HG02938 (cell line): ENCODE data around the gene LRRC41.
"Not testable (repeated sequence)": the region's sequence is repeated elsewhere in the genome, so short reads cannot be mapped to it uniquely, and the experiment has no call there.

ENCODE experiments used
- ATAC-seq: cut with Tn5 transposase; IDR thresholded peaks from one replicate; pipeline ENCODE4 v1.9.1; 2021; ENCODE audit warnings: mild to moderate bottlenecking, moderate library complexity; ENCODE audit not compliant: unreplicated experiment

LRRC41 gene

DNA sequence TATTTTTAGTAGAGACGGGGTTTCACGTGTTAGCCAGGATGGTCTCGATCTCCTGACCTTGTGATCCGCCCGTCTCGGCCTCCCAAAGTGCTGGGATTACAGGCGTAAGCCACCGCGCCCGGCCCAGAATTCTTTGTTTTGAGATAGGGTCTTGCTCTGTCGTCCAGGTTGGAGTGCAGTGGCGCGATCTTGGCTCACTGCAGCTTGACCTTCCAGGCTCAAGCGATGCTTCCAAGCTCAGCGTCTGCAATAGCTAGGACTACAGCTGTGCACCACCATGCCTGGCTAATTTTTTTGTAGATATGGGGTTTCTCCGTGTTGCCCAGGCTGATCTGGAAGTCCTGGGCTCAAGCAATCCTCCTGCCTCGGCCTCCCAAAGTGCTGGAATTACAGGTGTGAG is 57.3 kb downstream of the LRRC41 start:
- ATAC-seq: not testable (repeated sequence)

GRCh38 chr1:46244656-46245371 is 58.6 kb downstream of the LRRC41 start:
- no peak for ATAC-seq

DNA sequence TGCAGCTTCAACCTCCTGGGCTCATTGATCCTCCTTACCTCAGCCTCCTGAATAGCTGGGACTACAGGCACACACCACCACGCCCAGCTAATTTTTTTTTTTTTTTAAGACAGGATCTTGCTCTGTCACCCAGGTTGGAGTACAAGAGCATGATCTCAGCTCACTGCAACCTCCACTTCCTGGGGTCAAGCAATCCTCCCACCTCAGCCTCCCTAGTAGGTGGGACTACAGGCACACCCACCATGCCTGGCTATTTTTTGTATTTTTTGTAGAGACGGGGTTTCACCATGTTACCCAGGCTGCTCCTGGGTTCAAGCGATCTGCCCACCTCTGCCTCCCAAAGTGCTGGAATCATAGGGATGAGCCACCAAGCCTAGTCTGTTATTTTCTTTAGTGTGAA is 59.6 kb downstream of the LRRC41 start:
- not testable (repeated sequence) for ATAC-seq

DNA sequence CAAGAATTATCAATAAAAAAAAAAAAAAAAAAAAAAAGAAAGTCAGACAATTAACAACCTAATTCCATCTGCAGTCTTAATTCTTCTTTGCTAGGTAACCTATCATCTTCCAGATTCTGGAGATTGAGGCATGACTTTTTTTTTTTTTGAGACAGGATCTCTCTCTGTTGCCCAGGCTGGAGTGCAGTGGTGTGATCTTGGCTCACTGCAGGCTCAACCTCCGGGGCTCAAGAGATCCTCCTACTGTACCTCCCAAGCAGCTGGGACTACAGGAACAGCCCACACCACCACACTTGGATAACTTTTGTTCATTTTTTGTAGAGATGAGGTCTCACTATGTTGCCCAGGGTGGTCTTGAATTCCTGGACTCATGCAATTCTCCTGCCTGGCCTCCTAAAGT is 60.5 kb downstream of the LRRC41 start:
- no peak for ATAC-seq

- ATAC-seq: not testable (repeated sequence)
Observed at GRCh38 chr1:46241733-46242132, 61.7 kb downstream of the LRRC41 start.

GRCh38 chr1:46238865-46239264 is 64.6 kb downstream of the LRRC41 start:
- ATAC-seq: not testable (repeated sequence)

DNA sequence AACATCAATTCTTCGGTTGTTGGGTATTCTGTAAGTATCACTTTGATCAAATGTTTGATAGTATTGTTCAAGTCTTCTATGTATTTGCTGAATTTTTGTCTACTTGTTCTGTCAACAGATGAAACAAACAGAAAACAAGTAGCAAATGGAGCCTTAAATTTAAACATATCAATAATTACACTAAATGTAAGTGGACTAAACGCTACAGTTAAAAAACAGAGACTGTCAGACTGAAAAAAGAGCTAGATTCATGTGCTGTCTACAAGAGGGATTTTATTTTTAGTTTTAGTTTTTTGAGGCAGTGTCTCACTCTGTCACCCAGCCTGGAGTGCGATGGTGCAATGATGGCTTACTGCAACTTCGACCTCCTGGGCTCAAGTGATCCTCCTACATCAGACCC is 66.5 kb downstream of the LRRC41 start:
- no peak for ATAC-seq

GRCh38 chr1:46231231-46231630 is 72.2 kb downstream of the LRRC41 start:
- ATAC-seq: not testable (repeated sequence)
